Liver (tissue), 9 donors: Measurements from ENCODE around the gene AK3. TPM values are rescaled to one million over a fixed set of nuclear protein-coding genes. Genes with fewer than 3 reads are reported as not detected.

Experiments used
- DNase-seq: peaks from one replicate; pipeline ENCODE4 v3.0.0-alpha.2; 2017; ENCODE audit warnings: low spot score
- H3K27ac ChIP-seq, 2 donors: one replicate each; pipeline ENCODE4 v1.7.0; 2013; ENCODE audit warnings: inconsistent platforms in 2 of 2, low read length in 2 of 2, control low read depth in 1 of 2, low read depth in 1 of 2, mild to moderate bottlenecking in 1 of 2
- H3K27me3 ChIP-seq, 4 donors: one replicate each; pipeline versions ENCODE4 v1.6.1 to v1.7.0; 2013; ENCODE audit warnings: low read length in 3 of 4, inconsistent platforms in 1 of 4, mild to moderate bottlenecking in 1 of 4, moderate library complexity in 1 of 4; ENCODE audit not compliant: control insufficient read depth in 4 of 4, insufficient read depth in 4 of 4
- H3K36me3 ChIP-seq, 4 donors: one replicate each; pipeline versions ENCODE4 v1.6.1 to v1.7.0; 2013; ENCODE audit warnings: low read length in 3 of 4, mild to moderate bottlenecking in 3 of 4, low read depth in 1 of 4, moderate library complexity in 1 of 4; ENCODE audit not compliant: control insufficient read depth in 4 of 4, insufficient read depth in 3 of 4
- H3K4me1 ChIP-seq, 4 donors: one replicate each; pipeline versions ENCODE4 v1.6.1 to v1.7.0; 2013; ENCODE audit warnings: low read length in 3 of 4, mild to moderate bottlenecking in 3 of 4, moderate library complexity in 1 of 4; ENCODE audit not compliant: control insufficient read depth in 4 of 4, insufficient read depth in 4 of 4
- H3K4me3 ChIP-seq, 3 donors: one replicate each; pipeline versions ENCODE4 v1.6.1 to v1.7.0; 2013; ENCODE audit warnings: low read length in 3 of 3, control low read depth in 1 of 3, low read depth in 1 of 3, mild to moderate bottlenecking in 1 of 3
- H3K9ac ChIP-seq, 2 donors: one replicate each; pipeline ENCODE4 v1.7.0; 2013; ENCODE audit warnings: low read length in 2 of 2, mild to moderate bottlenecking in 2 of 2, moderate library complexity in 2 of 2, control low read depth in 1 of 2, low read depth in 1 of 2
- H3K9me3 ChIP-seq, 4 donors: one replicate each; pipeline versions ENCODE4 v1.6.1 to v1.7.0; 2013; ENCODE audit warnings: low read length in 3 of 4; ENCODE audit not compliant: control insufficient read depth in 4 of 4
- EGR1 ChIP-seq, 2 donors: IDR thresholded peaks; 2 replicates each; pipeline ENCODE4 v1.6.1; 2016 to 2018; ENCODE audit warnings: antibody characterized with exemption in 2 of 2, low read depth in 2 of 2
- FOXA1 ChIP-seq: IDR thresholded peaks from 2 replicates; pipeline ENCODE4 v1.6.1; 2016; ENCODE audit warnings: antibody characterized with exemption
- FOXA2 ChIP-seq: IDR thresholded peaks from 2 replicates; pipeline ENCODE4 v1.6.1; 2016; ENCODE audit warnings: antibody characterized with exemption
- GABPA ChIP-seq, 2 donors: IDR thresholded peaks in 1 of 2; conservative IDR thresholded peaks in 1 of 2; 2 replicates each; pipeline ENCODE4 v1.6.1; 2016; ENCODE audit warnings: antibody characterized with exemption in 2 of 2, mild to moderate bottlenecking in 1 of 2, moderate library complexity in 1 of 2
- HNF4A ChIP-seq, 2 donors: conservative IDR thresholded peaks; 2 replicates each; pipeline ENCODE4 v1.6.1; 2016; ENCODE audit warnings: antibody characterized with exemption in 2 of 2, mild to moderate bottlenecking in 2 of 2
- HNF4G ChIP-seq: IDR thresholded peaks from 2 replicates; pipeline ENCODE4 v1.6.1; 2016; ENCODE audit warnings: antibody characterized with exemption
- JUND ChIP-seq, 2 donors: IDR thresholded peaks; 2 replicates each; pipeline ENCODE4 v1.6.1; 2016; ENCODE audit warnings: antibody characterized with exemption in 2 of 2
- MAX ChIP-seq: IDR thresholded peaks from 2 replicates; pipeline ENCODE4 v1.6.1; 2016; ENCODE audit warnings: antibody characterized with exemption
- NR2F2 ChIP-seq: IDR thresholded peaks from 2 replicates; pipeline ENCODE4 v1.6.1; 2016; ENCODE audit warnings: antibody characterized with exemption
- RAD21 ChIP-seq, 2 donors: IDR thresholded peaks; 2 replicates each; pipeline ENCODE4 v1.6.1; 2016; ENCODE audit warnings: antibody characterized with exemption in 2 of 2, mild to moderate bottlenecking in 2 of 2
- RXRA ChIP-seq, 2 donors: IDR thresholded peaks; 2 replicates each; pipeline ENCODE4 v1.6.1; 2017 to 2018; ENCODE audit warnings: antibody characterized with exemption in 2 of 2, mild to moderate bottlenecking in 1 of 2
- SP1 ChIP-seq: IDR thresholded peaks from 2 replicates; pipeline ENCODE4 v1.6.1; 2018; ENCODE audit warnings: antibody characterized with exemption, mild to moderate bottlenecking
- TAF1 ChIP-seq: conservative IDR thresholded peaks from 2 replicates; pipeline ENCODE4 v1.6.1; 2016; ENCODE audit warnings: antibody characterized with exemption, mild to moderate bottlenecking
- YY1 ChIP-seq: IDR thresholded peaks from 2 replicates; pipeline ENCODE4 v1.6.1; 2016; ENCODE audit warnings: antibody characterized with exemption, mild to moderate bottlenecking
- whole genome bisulfite sequencing: extraction: QIAGEN DNeasy Blood & Tissue Kit; methylation state at CpG from one replicate; pipeline ENCODE4 v1.1.7; 2013; 5-methylcytosine and 5-hydroxymethylcytosine counted together
- polyA plus RNA-seq, 2 donors: library from polyadenylated mRNA; stranded (reverse) in 1 of 2; unstranded in 1 of 2; fragments of 200-250 nt in 1 of 2; fragments of >200 nt in 1 of 2; fragmentation: Nextera tagmentation in 1 of 2; extraction: Ambion mirVana in 1 of 2; gene quantifications; one replicate each; pipeline versions ENCODE4 v1.2.1 to v1.2.3, GENCODE V29; 2013 to 2015
- total RNA-seq, 2 donors: library from RNA; depleted of rRNA; stranded (reverse); fragments of >200 nt; gene quantifications; one replicate each; pipeline ENCODE4 v1.2.3, GENCODE V29; 2014
- TF ChIP-seq, protein P1 (sequence below): IDR thresholded peaks from 2 replicates; pipeline ENCODE4 v1.6.1; 2016; ENCODE audit warnings: antibody characterized with exemption
- TF ChIP-seq, protein P2 (sequence below): fragments of 150-350 bp; IDR thresholded peaks from 2 replicates; pipeline ENCODE4 v1.5.1; 2017; ENCODE audit warnings: improper control_type of control experiment, low read depth, low read length; ENCODE audit not compliant: missing input control
- TF ChIP-seq, protein P3 (sequence below): IDR thresholded peaks from 2 replicates; pipeline ENCODE4 v1.6.1; 2016; ENCODE audit warnings: antibody characterized with exemption, mild to moderate bottlenecking
- TF ChIP-seq, protein P4 (sequence below): IDR thresholded peaks from 2 replicates; pipeline ENCODE4 v1.6.1; 2016; ENCODE audit warnings: antibody characterized with exemption
- donor health status: healthy.
- donor health status: healthy.
- donor health status: healthy.
- donor health status: healthy.
- donor health status: healthy.

AK3 gene
- total and polyA plus RNA-seq, 4 donors, result 70.6 to 181 (median 101) TPM

- no peak overlapping the region for H3K4me3 ChIP-seq
- no peaks in the 10 kb centered on the region for H3K9me3 ChIP-seq
- H3K9ac ChIP-seq, result no peak overlapping the region
- 97% methylated on average over 4 of the region's 4 CpGs for WGBS
- TF ChIP-seq, protein P1, sequence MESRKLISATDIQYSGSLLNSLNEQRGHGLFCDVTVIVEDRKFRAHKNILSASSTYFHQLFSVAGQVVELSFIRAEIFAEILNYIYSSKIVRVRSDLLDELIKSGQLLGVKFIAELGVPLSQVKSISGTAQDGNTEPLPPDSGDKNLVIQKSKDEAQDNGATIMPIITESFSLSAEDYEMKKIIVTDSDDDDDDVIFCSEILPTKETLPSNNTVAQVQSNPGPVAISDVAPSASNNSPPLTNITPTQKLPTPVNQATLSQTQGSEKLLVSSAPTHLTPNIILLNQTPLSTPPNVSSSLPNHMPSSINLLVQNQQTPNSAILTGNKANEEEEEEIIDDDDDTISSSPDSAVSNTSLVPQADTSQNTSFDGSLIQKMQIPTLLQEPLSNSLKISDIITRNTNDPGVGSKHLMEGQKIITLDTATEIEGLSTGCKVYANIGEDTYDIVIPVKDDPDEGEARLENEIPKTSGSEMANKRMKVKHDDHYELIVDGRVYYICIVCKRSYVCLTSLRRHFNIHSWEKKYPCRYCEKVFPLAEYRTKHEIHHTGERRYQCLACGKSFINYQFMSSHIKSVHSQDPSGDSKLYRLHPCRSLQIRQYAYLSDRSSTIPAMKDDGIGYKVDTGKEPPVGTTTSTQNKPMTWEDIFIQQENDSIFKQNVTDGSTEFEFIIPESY, result no peak
- TF ChIP-seq GABPA (IDR thresholded peaks at IDR 0.05 in 1 of 2, conservative IDR thresholded peaks at IDR 0.05 in 1 of 2), result no peak
- TF ChIP-seq NR2F2, result no peak
- no peak overlapping the region for H3K27ac ChIP-seq
- peaks cover 5 to 38% (median 26%) of the 10 kb centered on the region in 4 donors for H3K36me3 ChIP-seq
- no peak for DNase-seq
- H3K27me3 ChIP-seq, result no peaks in the 10 kb centered on the region
- peaks cover 3 to 17% (median 5%) of the 10 kb centered on the region in 4 donors for H3K4me1 ChIP-seq
These were observed 56.2 kb downstream of the AK3 start for GRCh38 chr9:4684820-4685219.

DNA sequence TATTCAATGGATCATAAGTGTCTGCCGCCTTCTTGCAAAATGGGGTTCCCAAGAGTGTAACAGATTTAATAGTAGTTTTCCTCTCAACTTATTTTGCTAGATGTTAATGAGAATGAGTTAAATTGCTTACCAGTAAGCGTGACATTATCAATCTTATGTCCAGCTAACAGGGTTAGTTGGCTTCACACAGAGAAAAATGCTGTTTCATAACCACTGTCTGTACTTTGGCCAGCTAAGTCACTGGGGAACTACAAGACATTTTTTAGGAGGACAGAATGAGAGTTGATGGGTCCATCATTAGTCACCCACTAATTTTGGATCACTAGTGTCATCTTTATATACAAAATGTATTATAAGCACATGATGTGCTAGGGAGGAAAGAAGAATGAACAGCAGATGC lies 60.3 kb downstream of the AK3 start:
- Histone ChIP-seq H3K27ac (peak overlapping the region; percentile 98 to 99), H3K9me3 (no peaks in the 10 kb centered on the region), H3K27me3 (no peaks in the 10 kb centered on the region), H3K36me3 (peaks cover 0 to 13% (median 9%) of the 10 kb centered on the region in 4 donors), H3K4me1 (peaks cover 4 to 22% (median 7%) of the 10 kb centered on the region in 4 donors), H3K4me3 (peak overlapping the region; percentile 85 to 98 (median 87)), H3K9ac (peak overlapping the region; percentile 83 to 95)
- 25% methylated on average over 2 of the region's 2 CpGs for WGBS
- TF ChIP-seq HNF4A (conservative IDR thresholded peaks at IDR 0.05) (peak; percentile 73 to 82), YY1 (peak; percentile 58), RXRA (IDR thresholded peaks at IDR 0.05) (peak in 1 of 2 donors; percentile 16), GABPA (IDR thresholded peaks at IDR 0.05 in 1 of 2, conservative IDR thresholded peaks at IDR 0.05 in 1 of 2) (no peak), TAF1 (no peak), NR2F2 (no peak), FOXA2 (no peak), HNF4G (peak; percentile 33), SP1 (no peak), MAX (peak; percentile 53), RAD21 (IDR thresholded peaks at IDR 0.05) (peak in 1 of 2 donors; percentile 12), EGR1 (IDR thresholded peaks at IDR 0.05; ENCODE audit: low read depth in 2 of 2) (no peak), JUND (IDR thresholded peaks at IDR 0.05) (peak in 1 of 2 donors; percentile 34), FOXA1 (no peak)
- TF ChIP-seq, protein P1, result no peak
- TF ChIP-seq, protein P2, sequence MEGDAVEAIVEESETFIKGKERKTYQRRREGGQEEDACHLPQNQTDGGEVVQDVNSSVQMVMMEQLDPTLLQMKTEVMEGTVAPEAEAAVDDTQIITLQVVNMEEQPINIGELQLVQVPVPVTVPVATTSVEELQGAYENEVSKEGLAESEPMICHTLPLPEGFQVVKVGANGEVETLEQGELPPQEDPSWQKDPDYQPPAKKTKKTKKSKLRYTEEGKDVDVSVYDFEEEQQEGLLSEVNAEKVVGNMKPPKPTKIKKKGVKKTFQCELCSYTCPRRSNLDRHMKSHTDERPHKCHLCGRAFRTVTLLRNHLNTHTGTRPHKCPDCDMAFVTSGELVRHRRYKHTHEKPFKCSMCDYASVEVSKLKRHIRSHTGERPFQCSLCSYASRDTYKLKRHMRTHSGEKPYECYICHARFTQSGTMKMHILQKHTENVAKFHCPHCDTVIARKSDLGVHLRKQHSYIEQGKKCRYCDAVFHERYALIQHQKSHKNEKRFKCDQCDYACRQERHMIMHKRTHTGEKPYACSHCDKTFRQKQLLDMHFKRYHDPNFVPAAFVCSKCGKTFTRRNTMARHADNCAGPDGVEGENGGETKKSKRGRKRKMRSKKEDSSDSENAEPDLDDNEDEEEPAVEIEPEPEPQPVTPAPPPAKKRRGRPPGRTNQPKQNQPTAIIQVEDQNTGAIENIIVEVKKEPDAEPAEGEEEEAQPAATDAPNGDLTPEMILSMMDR, result no peak
- TF ChIP-seq, protein P3, sequence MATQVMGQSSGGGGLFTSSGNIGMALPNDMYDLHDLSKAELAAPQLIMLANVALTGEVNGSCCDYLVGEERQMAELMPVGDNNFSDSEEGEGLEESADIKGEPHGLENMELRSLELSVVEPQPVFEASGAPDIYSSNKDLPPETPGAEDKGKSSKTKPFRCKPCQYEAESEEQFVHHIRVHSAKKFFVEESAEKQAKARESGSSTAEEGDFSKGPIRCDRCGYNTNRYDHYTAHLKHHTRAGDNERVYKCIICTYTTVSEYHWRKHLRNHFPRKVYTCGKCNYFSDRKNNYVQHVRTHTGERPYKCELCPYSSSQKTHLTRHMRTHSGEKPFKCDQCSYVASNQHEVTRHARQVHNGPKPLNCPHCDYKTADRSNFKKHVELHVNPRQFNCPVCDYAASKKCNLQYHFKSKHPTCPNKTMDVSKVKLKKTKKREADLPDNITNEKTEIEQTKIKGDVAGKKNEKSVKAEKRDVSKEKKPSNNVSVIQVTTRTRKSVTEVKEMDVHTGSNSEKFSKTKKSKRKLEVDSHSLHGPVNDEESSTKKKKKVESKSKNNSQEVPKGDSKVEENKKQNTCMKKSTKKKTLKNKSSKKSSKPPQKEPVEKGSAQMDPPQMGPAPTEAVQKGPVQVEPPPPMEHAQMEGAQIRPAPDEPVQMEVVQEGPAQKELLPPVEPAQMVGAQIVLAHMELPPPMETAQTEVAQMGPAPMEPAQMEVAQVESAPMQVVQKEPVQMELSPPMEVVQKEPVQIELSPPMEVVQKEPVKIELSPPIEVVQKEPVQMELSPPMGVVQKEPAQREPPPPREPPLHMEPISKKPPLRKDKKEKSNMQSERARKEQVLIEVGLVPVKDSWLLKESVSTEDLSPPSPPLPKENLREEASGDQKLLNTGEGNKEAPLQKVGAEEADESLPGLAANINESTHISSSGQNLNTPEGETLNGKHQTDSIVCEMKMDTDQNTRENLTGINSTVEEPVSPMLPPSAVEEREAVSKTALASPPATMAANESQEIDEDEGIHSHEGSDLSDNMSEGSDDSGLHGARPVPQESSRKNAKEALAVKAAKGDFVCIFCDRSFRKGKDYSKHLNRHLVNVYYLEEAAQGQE, result peak; percentile 39
- TF ChIP-seq, protein P4, sequence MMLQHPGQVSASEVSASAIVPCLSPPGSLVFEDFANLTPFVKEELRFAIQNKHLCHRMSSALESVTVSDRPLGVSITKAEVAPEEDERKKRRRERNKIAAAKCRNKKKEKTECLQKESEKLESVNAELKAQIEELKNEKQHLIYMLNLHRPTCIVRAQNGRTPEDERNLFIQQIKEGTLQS, result no peak
- no peak for DNase-seq
